Measurements from ENCODE around the gene CRB3.
A peak's percentile ranks its signal among the peaks of the same experiment; 100 is the strongest.

CRB3 gene

DNA sequence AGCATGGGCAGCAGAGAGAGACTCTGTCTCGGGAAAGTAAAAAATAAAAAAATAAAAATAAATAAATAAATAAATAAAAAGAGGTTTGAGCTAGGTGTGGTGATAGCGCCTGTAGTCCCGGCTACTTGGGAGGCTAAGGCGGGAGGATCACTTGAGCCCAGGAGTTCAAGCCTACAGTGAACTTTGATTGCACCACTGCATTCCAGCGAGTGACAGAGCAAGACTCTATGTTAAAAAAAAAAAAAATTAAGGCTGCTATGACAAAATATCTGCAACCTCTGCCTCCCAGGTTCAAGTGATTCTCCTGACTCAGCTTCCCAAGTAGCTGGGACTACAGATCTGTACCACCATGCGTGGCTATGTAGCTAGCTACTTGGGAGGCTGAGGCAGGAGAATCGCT lies 20.8 kb downstream of the CRB3 start:
- Mint-ChIP-seq H3K27me3 (no peaks in the 10 kb centered on the region), H3K27ac (no peak overlapping the region), H3K9me3 (no peaks in the 10 kb centered on the region), H3K36me3 (ENCODE audit: low read depth) (peaks cover 4% of the 10 kb centered on the region), H3K4me3 (no peak overlapping the region), H3K4me1 (peaks cover 29% of the 10 kb centered on the region)
- no peak for DNase-seq
- ATAC-seq, result no peak

DNA sequence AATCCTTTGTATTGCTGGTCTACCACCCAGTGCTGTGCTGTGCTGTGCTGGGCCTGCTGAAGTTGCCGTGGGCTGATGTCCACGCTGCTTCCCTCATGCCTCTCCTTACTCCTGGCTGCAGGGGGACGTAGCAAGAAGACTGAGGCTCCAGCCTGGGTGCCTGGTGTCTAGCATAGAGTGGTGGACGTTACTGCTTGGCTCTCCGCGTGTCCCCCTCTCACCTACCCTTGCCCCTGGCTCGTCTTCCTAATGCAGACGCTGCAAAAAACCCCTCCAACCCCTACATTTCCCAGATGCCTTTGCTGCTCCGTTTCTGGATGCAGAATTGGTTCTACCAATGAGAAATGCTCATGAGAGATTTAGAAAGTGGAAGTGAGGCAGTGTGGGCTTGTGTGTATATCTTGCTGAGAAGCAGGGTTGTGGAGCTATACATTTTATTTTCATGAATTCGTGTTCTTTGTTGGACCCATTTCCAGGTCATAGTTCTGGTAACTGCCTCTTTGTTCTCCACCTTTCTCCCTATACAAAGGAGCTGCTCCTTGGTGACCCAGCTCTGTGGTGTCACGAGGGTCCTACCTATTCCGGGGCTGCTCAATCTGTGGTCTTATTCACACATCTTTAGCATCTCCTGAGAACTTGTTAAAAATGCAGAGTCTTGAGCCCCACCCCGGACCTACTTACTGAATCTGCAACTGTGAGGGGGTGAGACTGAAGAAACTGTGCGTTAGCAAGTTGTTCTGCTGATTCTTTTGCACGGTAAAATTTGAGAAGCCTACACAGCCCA lies 25.4 kb downstream of the CRB3 start:
- Mint-ChIP-seq H3K27me3 (no peaks in the 10 kb centered on the region), H3K9me3 (peaks cover 11% of the 10 kb centered on the region), H3K36me3 (ENCODE audit: low read depth) (no peaks in the 10 kb centered on the region), H3K4me1 (peaks cover 6% of the 10 kb centered on the region), H3K4me3 (peak overlapping the region; percentile 74), H3K27ac (peak overlapping the region; percentile 76)
- ATAC-seq (peak; percentile 64), DNase-seq (no peak)

DNA sequence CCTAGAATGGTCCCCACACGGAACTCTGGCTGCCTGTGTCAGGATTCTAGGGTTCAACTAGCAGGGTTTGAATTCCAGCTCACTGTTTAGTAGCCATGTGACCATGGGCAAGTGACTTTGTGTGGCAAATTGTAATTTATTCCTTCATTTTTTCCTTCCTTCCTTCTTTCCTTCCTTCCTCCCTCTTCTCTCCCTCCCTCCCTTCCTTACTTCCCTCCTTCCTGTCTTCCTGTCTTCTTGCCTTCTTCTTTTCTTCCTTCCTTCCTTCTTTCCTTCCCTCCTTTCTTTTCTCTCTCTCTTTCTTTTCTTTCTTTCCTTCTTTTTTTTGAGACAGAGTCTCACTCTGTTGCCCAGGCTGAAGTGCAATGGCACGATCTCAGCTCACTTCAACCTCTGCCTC lies 26.1 kb downstream of the CRB3 start:
- Mint-ChIP-seq H3K36me3 (ENCODE audit: low read depth) (no peaks in the 10 kb centered on the region), H3K4me1 (peaks cover 6% of the 10 kb centered on the region), H3K4me3 (peak overlapping the region; percentile 74), H3K27ac (peak overlapping the region; percentile 76), H3K9me3 (peaks cover 11% of the 10 kb centered on the region), H3K27me3 (no peaks in the 10 kb centered on the region)
- DNase-seq (no peak), ATAC-seq (no peak)

DNA sequence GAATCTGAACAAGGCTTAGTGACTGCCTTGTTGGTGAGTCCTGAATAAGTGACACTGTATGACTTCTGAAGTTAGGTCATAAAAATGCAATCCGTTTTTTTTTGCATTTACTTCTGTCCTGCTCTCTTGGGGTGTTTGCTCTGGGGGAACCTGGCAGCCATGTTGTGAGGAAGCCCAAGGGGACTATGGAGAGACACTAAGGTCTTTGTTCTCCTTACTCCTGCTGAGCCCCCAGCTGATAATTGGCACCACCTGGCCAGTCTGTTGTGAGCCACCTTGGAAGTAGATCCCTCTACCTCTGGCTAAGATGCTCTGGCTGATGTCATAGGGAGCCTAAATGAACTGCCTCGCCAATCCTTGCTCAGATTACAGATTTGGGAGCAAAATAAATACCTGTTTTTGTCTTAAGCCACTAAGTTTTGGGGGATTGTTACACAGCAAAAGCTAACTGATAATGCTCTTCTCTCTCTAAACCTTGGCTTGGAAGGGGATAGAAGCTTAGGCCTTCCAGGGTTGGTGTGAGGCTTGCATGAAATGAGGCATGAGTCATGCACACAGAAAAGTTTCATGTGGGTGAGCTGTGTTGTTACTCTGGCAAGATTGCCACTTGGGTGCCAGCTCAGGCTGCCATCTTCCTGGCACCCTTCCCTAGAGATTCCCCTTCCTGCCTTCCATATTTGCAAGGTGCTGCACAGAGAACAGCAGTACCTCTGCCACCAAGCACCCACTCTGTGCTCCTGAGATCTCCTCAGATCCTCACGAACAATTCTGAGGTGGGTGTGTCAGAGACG lies 27.9 kb downstream of the CRB3 start:
- peaks cover 11% of the 10 kb centered on the region for H3K9me3 Mint-ChIP-seq
- no peak overlapping the region for H3K27ac Mint-ChIP-seq
- ATAC-seq (no peak), DNase-seq (no peak)
- no peaks in the 10 kb centered on the region for H3K27me3 Mint-ChIP-seq
- H3K36me3 Mint-ChIP-seq (ENCODE audit: low read depth), result no peaks in the 10 kb centered on the region
- H3K4me3 Mint-ChIP-seq, result no peak overlapping the region
- H3K4me1 Mint-ChIP-seq, result peaks cover 6% of the 10 kb centered on the region

DNA sequence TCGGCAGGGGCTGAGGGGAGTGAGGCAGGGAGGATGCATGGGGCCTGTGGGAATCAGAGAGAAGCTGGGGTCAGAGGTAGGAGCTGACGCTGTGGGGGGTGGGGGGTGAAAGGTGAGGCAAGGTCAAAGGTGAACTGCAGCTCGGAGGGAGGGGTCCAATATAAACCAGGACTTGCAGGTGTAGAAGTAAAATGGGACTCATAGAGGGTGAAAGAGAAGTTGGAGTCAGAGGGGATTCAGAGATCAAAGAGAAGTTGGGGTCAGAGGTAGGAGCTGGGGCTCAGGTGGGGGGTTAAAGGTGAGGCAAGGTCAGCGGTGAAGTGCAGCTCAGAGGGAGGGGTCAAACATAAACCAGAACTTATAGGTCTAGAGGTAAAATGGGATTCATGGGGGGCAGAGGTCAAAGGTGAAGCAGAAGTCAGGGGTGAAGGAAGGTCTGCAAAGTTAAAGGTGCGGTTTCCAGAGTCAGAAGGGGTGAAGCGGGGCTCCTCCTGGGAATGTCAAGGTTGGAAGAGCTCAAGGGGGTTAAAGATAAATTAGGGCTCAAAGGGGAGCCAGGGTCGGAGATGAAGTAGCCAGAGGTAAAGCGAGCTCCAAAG lies 30.5 kb downstream of the CRB3 start:
- no peak overlapping the region for H3K27ac Mint-ChIP-seq
- ATAC-seq (no peak), DNase-seq (no peak)
- no peaks in the 10 kb centered on the region for H3K27me3 Mint-ChIP-seq
- H3K9me3 Mint-ChIP-seq, result peaks cover 11% of the 10 kb centered on the region
- peaks cover 4% of the 10 kb centered on the region for H3K4me1 Mint-ChIP-seq
- no peak overlapping the region for H3K4me3 Mint-ChIP-seq
- H3K36me3 Mint-ChIP-seq (ENCODE audit: low read depth), result no peaks in the 10 kb centered on the region

DNA sequence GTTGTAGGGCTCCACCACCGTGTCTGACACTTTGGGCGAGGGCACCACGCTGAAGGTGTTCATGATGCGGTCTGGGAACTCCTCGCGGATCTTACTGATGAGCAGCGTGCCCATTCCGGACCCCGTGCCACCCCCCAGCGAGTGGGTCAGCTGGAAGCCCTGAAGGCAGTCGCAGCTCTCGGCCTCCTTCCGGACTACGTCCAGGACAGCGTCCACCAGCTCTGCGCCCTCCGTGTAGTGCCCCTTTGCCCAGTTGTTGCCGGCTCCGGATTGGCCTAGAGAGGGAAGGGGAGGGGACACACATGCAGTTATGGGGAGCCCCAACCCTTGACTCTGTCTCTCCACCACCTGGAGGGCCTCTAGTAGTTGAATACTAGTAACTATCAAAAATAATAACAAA lies 31.9 kb downstream of the CRB3 start:
- peaks cover 4% of the 10 kb centered on the region for H3K27me3 Mint-ChIP-seq
- H3K36me3 Mint-ChIP-seq (ENCODE audit: low read depth), result no peaks in the 10 kb centered on the region
- H3K4me1 Mint-ChIP-seq, result no peaks in the 10 kb centered on the region
- no peak overlapping the region for H3K27ac Mint-ChIP-seq
- no peak for ATAC-seq
- H3K4me3 Mint-ChIP-seq, result no peak overlapping the region
- DNase-seq, result no peak
- H3K9me3 Mint-ChIP-seq, result peaks cover 11% of the 10 kb centered on the region

DNA sequence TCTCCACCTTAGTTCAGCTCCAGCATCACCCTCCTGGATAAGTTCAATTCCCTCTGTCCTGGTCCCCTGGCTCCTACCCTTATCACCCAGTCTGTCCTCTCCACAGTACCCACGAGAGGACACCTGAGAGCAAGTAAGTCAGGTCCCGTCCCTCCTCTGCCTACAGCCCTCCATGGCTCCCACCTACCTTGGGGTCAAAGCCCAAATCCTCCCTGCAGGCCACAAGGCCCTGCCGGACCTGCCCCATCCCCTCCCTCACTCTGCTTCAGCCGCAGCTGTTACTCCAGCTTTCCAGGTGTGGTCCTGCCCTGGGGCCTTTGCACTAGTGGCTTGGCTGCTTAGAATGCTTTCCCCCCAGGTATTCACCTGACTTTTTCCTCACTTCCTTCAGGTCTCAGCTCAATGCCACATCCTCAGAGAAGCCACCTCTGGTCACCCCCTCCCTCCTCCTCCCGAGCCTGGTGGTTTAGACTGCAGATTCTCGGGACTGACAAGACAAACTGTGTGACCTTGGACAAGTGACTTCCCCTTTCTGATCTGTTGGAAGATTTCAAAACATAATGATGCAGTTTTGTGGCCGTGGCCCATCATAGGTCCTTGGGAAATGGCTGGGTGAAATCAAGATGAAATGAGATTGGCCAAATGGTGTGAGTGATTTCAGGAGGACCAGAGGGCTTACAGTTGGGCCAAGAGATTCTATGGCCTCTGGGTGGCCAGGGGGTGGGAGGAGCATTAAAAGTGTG lies 34.4 kb downstream of the CRB3 start:
- Mint-ChIP-seq H3K9me3 (no peaks in the 10 kb centered on the region), H3K36me3 (ENCODE audit: low read depth) (no peaks in the 10 kb centered on the region), H3K4me1 (peaks cover 3% of the 10 kb centered on the region), H3K4me3 (no peak overlapping the region), H3K27ac (no peak overlapping the region), H3K27me3 (peaks cover 10% of the 10 kb centered on the region)
- DNase-seq (no peak), ATAC-seq (no peak)

DNA sequence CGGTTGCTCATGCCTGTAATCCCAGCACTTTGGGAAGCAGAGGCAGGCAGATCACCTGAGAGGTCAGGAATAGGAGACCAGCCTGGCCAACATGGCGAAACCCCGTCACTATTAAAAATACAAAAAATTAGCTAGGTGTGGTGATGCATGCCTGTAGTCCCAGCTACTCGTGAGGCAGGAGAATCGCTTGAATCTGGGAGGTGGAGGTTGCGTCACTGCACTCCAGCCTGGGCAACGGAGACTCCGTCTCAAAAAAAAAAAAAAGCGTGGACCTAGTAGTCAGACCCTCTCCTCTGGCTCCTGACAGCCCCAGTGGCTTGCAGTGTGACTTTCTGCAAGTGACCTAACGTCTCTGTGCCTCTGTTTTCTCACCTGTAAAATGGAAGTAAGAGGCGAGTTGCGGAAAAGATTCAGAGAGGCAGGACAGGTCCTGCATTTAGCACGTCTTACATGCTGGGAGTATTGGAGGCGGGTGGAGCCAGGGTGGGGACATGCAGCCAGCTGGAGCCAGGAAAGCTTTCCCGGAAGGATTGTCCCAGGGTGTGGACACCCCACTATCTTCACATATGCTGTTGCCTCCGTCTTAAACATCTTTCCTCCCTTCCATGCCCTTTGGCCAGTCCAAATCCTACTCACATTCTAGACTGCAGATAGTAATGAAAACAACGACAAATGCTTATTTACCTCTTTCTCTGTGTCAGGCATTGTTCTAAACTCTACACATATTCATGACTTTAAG lies 35.1 kb downstream of the CRB3 start:
- no peak overlapping the region for H3K27ac Mint-ChIP-seq
- no peak for DNase-seq
- no peaks in the 10 kb centered on the region for H3K9me3 Mint-ChIP-seq
- H3K36me3 Mint-ChIP-seq (ENCODE audit: low read depth), result no peaks in the 10 kb centered on the region
- no peak overlapping the region for H3K4me3 Mint-ChIP-seq
- H3K27me3 Mint-ChIP-seq, result peaks cover 10% of the 10 kb centered on the region
- H3K4me1 Mint-ChIP-seq, result peaks cover 3% of the 10 kb centered on the region
- ATAC-seq, result no peak

DNA sequence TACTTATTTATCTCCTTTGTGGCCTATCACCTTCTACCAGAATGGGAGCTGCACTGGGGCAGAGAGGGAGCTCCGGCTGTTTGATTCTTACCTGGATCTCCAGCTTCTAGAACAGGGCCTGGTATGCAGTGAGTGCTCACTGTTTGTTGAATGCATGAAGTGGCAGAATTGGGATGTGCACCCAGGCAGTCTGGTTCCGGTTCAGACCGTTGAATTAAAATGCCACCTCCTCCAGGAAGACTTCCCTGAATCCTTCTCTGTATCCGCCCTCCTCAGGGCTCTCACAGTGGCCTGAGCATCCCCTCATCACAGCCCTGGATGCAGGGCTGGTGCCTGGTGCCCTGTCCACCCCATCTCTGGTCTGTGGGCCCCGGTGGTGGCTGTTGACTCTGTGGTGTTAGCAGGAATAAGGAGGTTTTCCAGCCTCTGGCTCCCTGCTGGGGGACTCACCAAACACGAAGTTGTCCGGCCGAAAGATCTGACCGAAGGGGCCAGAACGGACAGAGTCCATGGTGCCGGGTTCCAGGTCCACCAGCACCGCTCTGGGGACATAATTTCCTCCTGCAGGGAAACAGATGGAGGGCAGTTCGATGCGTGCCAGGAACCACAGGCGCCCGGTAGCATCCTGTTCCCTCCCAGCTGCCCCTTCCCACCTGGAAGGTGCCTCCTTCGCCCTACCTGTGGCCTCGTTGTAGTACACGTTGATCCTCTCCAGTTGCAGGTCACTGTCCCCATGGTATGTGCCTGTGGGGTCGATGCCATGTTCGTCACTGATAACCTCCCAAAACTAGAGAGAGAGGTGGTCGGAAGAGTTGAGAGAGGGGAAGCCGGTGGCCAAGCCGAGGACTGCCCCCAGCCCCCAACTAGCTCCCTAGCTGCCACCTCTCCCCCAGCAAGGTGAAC lies 37.0 kb downstream of the CRB3 start:
- Mint-ChIP-seq H3K27ac (peak overlapping the region; percentile 49), H3K9me3 (no peaks in the 10 kb centered on the region), H3K4me1 (peaks cover 3% of the 10 kb centered on the region), H3K4me3 (peak overlapping the region; percentile 82), H3K36me3 (ENCODE audit: low read depth) (no peaks in the 10 kb centered on the region), H3K27me3 (peaks cover 10% of the 10 kb centered on the region)
- DNase-seq (no peak), ATAC-seq (no peak)

DNA sequence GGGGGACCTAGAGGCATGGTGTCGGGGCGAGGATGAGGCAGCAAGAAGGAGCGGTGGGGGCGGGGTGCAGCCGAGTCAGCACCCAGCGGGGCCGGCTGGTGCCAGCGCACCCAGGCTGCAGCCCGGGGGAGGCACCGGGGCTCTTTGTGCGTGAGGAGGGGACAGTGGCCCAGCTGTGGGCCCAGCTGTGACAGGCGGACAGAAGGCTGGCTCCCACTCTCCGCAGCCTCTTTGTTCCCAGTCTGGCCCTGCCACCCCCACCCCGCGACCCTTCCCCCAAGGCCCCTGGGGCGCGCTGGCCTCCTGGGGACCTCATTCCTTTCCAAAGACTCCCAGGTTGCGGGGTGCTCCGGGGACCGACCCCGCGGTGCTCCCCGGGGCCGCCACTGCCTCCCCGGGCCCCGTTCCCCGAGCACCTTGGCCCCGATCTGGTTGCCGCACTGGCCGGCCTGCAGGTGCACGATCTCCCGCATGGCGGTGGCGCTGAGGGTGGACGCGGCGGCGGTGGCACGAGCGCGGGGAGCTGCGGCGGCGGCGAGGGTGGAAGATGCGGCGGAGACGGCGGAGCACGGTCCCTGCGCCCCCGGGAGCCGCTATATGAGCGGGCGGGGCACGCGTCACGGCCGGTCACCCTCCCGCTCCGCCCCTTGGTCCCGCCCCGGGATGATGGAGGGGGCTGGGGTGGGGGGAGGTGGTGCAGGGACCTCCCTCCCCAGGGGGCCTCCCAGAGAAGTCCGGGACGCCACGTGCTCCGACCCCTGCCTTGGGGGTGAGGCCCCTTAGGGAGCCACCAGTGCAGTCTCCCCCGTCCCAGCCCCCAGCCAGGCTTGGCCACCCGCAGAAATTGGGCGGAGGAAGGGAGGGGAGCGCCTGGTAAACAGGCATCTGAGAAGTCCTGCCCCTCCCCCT lies 37.9 kb downstream of the CRB3 start, which contains the start of gene TUBB4A:
Gene TUBB4A (minus strand): TSS at position 570 of the 909 bp plus-strand sequence. CDS start 97 bp downstream, at position 473.
- Mint-ChIP-seq H3K9me3 (no peaks in the 10 kb centered on the region), H3K36me3 (ENCODE audit: low read depth) (no peaks in the 10 kb centered on the region), H3K27me3 (peaks cover 10% of the 10 kb centered on the region), H3K4me1 (peaks cover 3% of the 10 kb centered on the region), H3K27ac (peak within 1 kb of the TSS; percentile 49), H3K4me3 (peak within 1 kb of the TSS; percentile 82)
- peak; percentile 51 for ATAC-seq
- DNase-seq, result peak; percentile 64

DNA sequence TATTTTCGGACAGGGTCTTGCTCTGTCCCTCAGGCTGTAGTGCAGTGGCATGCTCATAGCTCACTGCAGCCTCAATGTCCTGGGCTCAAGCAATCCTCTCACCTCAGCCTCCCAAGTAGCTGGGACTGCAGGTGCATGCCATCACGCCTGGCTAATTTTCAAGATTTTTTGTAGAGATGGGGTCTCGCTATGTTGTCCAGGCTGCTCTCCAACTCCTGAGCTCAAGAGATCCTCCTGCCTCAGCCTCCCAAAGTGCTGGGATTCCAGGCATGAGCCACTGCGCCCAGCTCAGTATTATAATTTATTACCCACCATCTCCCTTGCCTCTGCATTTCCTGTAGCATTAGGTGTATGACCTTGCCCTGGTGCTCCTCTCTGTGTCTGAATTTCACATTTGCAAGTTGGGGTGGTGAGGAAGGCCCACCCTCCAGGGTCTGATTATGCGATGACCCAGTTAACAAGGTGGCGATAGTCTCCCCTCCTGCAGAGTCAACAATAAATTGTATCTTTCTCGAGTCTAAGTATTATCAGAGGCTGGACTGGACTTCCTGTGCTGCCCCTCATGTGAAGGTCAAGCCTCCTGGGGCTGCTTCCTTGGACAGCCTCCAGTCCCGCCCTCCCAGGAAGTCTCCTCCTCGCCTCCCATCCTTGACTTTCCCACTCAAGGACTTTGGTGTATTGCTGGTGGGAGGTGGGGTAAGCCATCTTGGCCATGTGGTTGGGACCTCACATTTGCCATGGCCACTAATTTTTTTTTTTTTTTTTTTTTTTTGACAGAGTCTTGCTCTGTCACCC lies 39.5 kb downstream of the CRB3 start:
- ATAC-seq, result no peak
- Mint-ChIP-seq H3K27me3 (peaks cover 10% of the 10 kb centered on the region), H3K27ac (no peak overlapping the region), H3K4me1 (peaks cover 3% of the 10 kb centered on the region), H3K9me3 (no peaks in the 10 kb centered on the region), H3K36me3 (ENCODE audit: low read depth) (no peaks in the 10 kb centered on the region), H3K4me3 (peak overlapping the region; percentile 43)
- DNase-seq, result no peak

Data from activated naive CD8-positive, alpha-beta T cell treated with anti-CD3 and anti-CD28 coated beads, Interleukin-2, amount 50 U/mL, for 24 hours (primary cell).